Fibroblast of lung (primary cell): ENCODE measurements around the gene TMEM266.

Experiments used
- CTCF ChIP-seq, 2 donors: IDR thresholded peaks in 1 of 2; conservative IDR thresholded peaks in 1 of 2; 1 replicate in 1 of 2; 2 replicates in 1 of 2; pipeline ENCODE4 v1.5.1; 2011 to 2012; ENCODE audit warnings: low read length in 2 of 2, control low read depth in 1 of 2, inconsistent platforms in 1 of 2, low read depth in 1 of 2, mild to moderate bottlenecking in 1 of 2
- EZH2 ChIP-seq: IDR thresholded peaks from 2 replicates; pipeline ENCODE4 v1.5.1; 2012; ENCODE audit warnings: low read length, control low read depth, mild to moderate bottlenecking; ENCODE audit errors: missing control alignments

GRCh38 chr15:76193934-76194333 lies 134.1 kb downstream of the TMEM266 start:
- TF ChIP-seq CTCF (conservative IDR thresholded peaks at IDR 0.05 in 1 of 2, IDR thresholded peaks at IDR 0.05 in 1 of 2; ENCODE audit: low read depth in 1 of 2, low read length in 2 of 2) = no peak
- no peak for TF ChIP-seq EZH2
